MCF 10A (cell line): Measurements from ENCODE around the gene ACSL3. TPM values are rescaled to one million over a fixed set of nuclear protein-coding genes. Genes with fewer than 3 reads are reported as not detected.
"Not testable (repeated sequence)": the region's sequence is repeated elsewhere in the genome, so short reads cannot be mapped to it uniquely, and the experiment has no call there.

Experiments used
- BruUV-seq: library from RNA; stranded (reverse); fragments of 400-500 nt; replicated peaks from 2 replicates; lab custom pipeline; 2021; lab: Mats Ljungman, UMichigan
- CTCF ChIA-PET: fragments of 300-600 bp; sonication (Branson Sonifier 250); formaldehyde crosslinking; extraction: SDS; loops from one replicate; lab custom pipeline; 2021; ENCODE audit warnings: antibody characterized with exemption, inconsistent platforms; lab: Yijun Ruan, JAX
- POLR2A ChIA-PET: fragments of 300-600, 350-650 bp; sonication (Branson Sonifier 250); formaldehyde crosslinking; extraction: SDS; loops from one replicate; lab custom pipeline; 2020; ENCODE audit warnings: antibody characterized with exemption, inconsistent platforms; lab: Yijun Ruan, JAX
- DNase-seq: peaks from one replicate; pipeline ENCODE4 v3.0.0-alpha.2; 2018; ENCODE audit not compliant: unreplicated experiment
- H3K27ac Mint-ChIP-seq: one replicate; pipeline ENCODE4 v1.8.0; 2022; ENCODE audit warnings: mild to moderate bottlenecking, low read depth, mixed read lengths; ENCODE audit not compliant: unreplicated experiment
- H3K27me3 Mint-ChIP-seq: one replicate; pipeline ENCODE4 v1.8.0; 2022; ENCODE audit warnings: mixed read lengths; ENCODE audit not compliant: insufficient read depth, unreplicated experiment
- H3K36me3 Mint-ChIP-seq: one replicate; pipeline ENCODE4 v1.8.0; 2022; ENCODE audit warnings: mild to moderate bottlenecking, moderate library complexity, mixed read lengths; ENCODE audit not compliant: insufficient read depth, unreplicated experiment
- H3K4me1 Mint-ChIP-seq: one replicate; pipeline ENCODE4 v1.8.0; 2022; ENCODE audit warnings: mixed read lengths; ENCODE audit not compliant: insufficient read depth, unreplicated experiment
- H3K4me3 Mint-ChIP-seq: one replicate; pipeline ENCODE4 v1.8.0; 2022; ENCODE audit warnings: mild to moderate bottlenecking, moderate library complexity, mixed read lengths; ENCODE audit not compliant: unreplicated experiment
- H3K9me3 Mint-ChIP-seq: one replicate; pipeline ENCODE4 v1.8.0; 2022; ENCODE audit warnings: mixed read lengths; ENCODE audit not compliant: unreplicated experiment
- intact Hi-C: fragments of 100-400 bp; cut with micrococcal nuclease; formaldehyde crosslinking; loops from 2 replicates; pipeline ENCODE4 v1.14.1; 2022
- total RNA-seq: library from RNA; stranded (reverse); gene quantifications from 2 replicates; pipeline ENCODE4 v1.2.3, GENCODE V29; 2022
- TF ChIP-seq, protein P1 (sequence below): fragments of 200-600 bp; IDR thresholded peaks from one replicate; pipeline ENCODE4 v1.8.0; 2022; ENCODE audit warnings: antibody characterized with exemption, mild to moderate bottlenecking; ENCODE audit not compliant: unreplicated experiment

The ACSL3 gene
- total RNA-seq, 1 experiment from 2014 or later, result 183 TPM

DNA sequence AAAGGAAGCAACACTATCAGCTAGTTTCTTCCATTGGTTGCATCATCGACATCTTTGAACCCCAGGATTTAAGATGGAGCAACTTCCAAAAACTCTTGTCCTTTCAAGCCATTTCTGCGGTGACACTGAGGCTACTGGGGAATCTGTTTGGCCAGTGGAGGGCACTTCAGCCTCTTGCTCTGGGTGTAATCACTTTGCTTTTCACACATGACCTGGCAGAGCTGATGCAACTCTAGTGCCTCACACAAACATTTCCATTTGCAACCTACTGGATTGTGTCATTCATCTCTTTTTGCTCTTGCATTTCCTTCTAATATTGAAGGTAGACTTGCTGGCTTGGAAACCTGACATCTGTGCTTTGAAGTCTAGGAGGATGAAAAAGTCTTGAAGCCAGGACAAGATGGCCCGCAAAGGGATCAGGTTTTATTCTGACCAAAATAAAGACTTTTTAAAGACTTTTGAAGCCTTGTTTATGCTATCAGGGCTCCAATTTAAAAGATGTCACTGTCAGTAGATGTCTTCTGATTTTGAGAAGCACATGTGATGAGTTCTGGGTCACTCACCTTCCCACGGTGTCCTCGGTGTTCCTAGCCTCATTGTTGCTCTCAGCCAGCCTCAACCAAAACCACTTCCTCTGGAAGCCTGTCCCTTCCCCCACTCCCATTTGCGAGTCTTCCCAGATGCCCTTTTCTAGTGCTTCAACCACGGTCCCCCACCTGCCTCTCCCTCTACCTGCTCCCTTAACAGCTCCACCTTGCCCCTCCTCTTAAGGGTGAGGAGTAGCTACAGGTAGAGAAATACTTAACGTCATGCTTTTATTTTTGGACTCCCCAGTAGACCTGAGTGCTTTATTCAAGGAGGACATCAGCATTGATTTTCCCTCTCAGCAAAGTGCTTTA lies 121.4 kb downstream of the ACSL3 start:
- no peaks in the 10 kb centered on the region for H3K9me3 Mint-ChIP-seq
- no peak overlapping the region for H3K4me3 Mint-ChIP-seq
- peak; percentile 85 for DNase-seq
- intact Hi-C loops, result loop anchor here (1.0 to 10.0 kb wide), 5 partner anchors 119 to 883 kb away; partner anchors contain the start of gene SCG2
- TF ChIP-seq, protein P1, sequence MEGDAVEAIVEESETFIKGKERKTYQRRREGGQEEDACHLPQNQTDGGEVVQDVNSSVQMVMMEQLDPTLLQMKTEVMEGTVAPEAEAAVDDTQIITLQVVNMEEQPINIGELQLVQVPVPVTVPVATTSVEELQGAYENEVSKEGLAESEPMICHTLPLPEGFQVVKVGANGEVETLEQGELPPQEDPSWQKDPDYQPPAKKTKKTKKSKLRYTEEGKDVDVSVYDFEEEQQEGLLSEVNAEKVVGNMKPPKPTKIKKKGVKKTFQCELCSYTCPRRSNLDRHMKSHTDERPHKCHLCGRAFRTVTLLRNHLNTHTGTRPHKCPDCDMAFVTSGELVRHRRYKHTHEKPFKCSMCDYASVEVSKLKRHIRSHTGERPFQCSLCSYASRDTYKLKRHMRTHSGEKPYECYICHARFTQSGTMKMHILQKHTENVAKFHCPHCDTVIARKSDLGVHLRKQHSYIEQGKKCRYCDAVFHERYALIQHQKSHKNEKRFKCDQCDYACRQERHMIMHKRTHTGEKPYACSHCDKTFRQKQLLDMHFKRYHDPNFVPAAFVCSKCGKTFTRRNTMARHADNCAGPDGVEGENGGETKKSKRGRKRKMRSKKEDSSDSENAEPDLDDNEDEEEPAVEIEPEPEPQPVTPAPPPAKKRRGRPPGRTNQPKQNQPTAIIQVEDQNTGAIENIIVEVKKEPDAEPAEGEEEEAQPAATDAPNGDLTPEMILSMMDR, result peak; percentile 47
- POLR2A ChIA-PET, result interaction anchor here (0.6 to 1.2 kb wide), 4 partner anchors 12 to 254 kb away, joined by 3 to 5 read pairs (median 4); no protein-coding TSS in a partner anchor
- no TSS peak for BruUV-seq
- no peaks in the 10 kb centered on the region for H3K27me3 Mint-ChIP-seq
- peaks cover 17% of the 10 kb centered on the region for H3K4me1 Mint-ChIP-seq
- CTCF ChIA-PET, result interaction anchor here (0.6 to 3.1 kb wide), 17 partner anchors 10 to 819 kb away, joined by 3 to 18 read pairs (median 3); no protein-coding TSS in a partner anchor
- peak overlapping the region; percentile 25 for H3K27ac Mint-ChIP-seq
- peaks cover 7% of the 10 kb centered on the region for H3K36me3 Mint-ChIP-seq

DNA sequence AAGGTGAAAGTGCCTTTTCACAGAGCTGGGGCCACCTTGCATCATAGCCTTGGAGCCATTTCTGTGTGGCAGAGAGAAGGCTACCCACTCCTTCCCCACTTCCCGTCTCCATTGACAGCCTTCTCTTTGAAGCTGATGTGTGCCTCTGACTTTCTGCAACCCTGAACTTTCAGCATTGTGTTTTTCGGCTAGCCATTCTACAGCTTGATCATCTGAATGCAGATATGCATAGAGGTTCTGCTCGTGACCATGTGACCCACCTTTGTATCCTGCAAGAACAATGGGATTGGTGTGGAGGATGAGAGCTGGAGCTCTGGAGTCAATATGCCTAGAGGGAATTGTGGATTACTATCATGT lies 122.1 kb downstream of the ACSL3 start:
- intact Hi-C loops, result loop anchor here (1.0 to 10.0 kb wide), 5 partner anchors 118 to 882 kb away; partner anchors contain the start of gene SCG2
- ChIA-PET POLR2A (interaction anchor here (0.7 to 0.9 kb wide), 2 partner anchors 253 to 628 kb away, joined by 3 read pairs; no protein-coding TSS in a partner anchor), CTCF (interaction anchor here (0.6 to 1.5 kb wide), 13 partner anchors 10 to 818 kb away, joined by 3 to 5 read pairs (median 3); partner anchors contain the start of gene SCG2)
- DNase-seq, result no peak
- Mint-ChIP-seq H3K36me3 (peaks cover 7% of the 10 kb centered on the region), H3K27ac (peak overlapping the region; percentile 25), H3K4me1 (peaks cover 17% of the 10 kb centered on the region), H3K9me3 (no peaks in the 10 kb centered on the region), H3K27me3 (no peaks in the 10 kb centered on the region), H3K4me3 (no peak overlapping the region)
- no TSS peak for BruUV-seq
- TF ChIP-seq, protein P1, result no peak

DNA sequence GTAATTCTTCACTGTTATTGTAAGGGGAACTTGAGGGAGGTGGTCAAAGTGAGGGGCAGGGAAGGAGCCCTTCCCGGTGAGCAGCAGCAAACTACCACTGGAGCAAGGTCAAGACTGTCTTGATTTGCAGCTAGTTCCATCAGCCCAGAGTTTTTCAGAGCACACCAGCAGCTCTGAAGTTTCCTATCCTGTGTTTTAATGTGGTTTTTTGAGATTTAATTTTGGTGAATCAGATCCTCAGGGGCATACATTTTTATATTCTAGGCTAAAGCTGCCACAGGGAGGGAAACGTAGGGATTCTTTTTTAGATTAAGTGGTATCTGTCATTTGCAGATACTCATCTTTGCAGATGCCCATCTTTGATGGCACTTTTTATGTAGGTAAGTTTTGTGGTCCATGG lies 124.1 kb downstream of the ACSL3 start:
- Mint-ChIP-seq H3K4me3 (no peak overlapping the region), H3K4me1 (peaks cover 11% of the 10 kb centered on the region), H3K27me3 (no peaks in the 10 kb centered on the region), H3K9me3 (peaks cover 2% of the 10 kb centered on the region), H3K36me3 (no peaks in the 10 kb centered on the region), H3K27ac (no peak overlapping the region)
- no TSS peak for BruUV-seq
- POLR2A ChIA-PET, result no interaction called here
- TF ChIP-seq, protein P1, result no peak
- intact Hi-C loops, result loop anchor here (10.0 kb wide), 2 partner anchors 250 to 880 kb away; no protein-coding TSS in a partner anchor
- CTCF ChIA-PET, result interaction anchor here (0.6 to 1.2 kb wide), 3 partner anchors 8 to 461 kb away, joined by 3 read pairs; no protein-coding TSS in a partner anchor
- DNase-seq, result no peak

DNA sequence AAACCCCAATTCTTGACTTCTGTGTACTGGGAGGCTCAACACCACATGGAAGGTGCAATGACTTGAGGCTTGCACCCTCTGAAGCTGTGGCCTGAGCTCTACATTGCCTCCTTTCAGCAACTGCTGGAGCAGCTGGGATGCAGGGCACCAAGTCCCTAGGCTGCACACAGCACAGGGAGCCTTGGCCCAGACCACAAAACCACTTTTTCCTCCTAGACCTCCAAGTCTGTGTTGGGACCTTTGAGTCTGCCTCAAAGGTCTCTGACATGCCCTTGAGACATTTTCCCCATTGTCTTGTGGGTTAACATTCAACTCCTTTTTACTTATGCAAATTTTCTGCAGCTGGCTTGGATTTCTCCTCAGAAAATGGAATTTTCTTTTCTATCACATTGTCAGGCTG lies 128.6 kb downstream of the ACSL3 start:
- intact Hi-C loops, result loop anchor here (10.0 kb wide), 2 partner anchors 245 to 875 kb away; no protein-coding TSS in a partner anchor
- TF ChIP-seq, protein P1, result no peak
- H3K36me3 Mint-ChIP-seq, result no peaks in the 10 kb centered on the region
- no peak overlapping the region for H3K4me3 Mint-ChIP-seq
- peaks cover 8% of the 10 kb centered on the region for H3K4me1 Mint-ChIP-seq
- CTCF ChIA-PET, result no interaction called here
- peaks cover 7% of the 10 kb centered on the region for H3K9me3 Mint-ChIP-seq
- no TSS peak for BruUV-seq
- H3K27me3 Mint-ChIP-seq, result no peaks in the 10 kb centered on the region
- no peak overlapping the region for H3K27ac Mint-ChIP-seq
- POLR2A ChIA-PET, result no interaction called here
- no peak for DNase-seq

DNA sequence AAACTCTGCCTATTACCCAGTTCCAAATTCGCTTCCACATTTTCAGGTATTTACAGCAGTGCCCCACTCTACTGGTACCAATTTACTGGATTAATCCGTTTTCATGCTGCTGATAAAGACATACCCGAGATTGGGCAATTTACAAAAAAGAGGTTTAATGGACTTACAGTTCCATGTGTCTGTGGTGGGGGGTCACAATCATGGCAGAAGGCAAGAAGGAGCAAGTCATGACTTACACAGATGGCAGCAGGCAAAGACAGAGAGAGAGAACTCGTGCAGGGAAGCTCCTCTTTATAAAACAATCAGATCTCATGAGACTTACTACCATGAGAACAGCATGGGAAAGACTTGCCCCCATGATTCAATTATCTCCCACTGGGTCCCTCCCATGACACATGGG lies 129.4 kb downstream of the ACSL3 start:
- not testable (repeated sequence) for H3K27me3 Mint-ChIP-seq

More for the DNA sequence above, 129.4 kb downstream of the ACSL3 start:
- peaks cover 14% of the 10 kb centered on the region for H3K4me1 Mint-ChIP-seq
- intact Hi-C loops, DNase-seq, H3K4me3 Mint-ChIP-seq, BruUV-seq, H3K27ac Mint-ChIP-seq, H3K9me3 Mint-ChIP-seq, H3K36me3 Mint-ChIP-seq: not testable (repeated sequence)
- POLR2A ChIA-PET, result interaction anchor here (0.6 kb wide), 1 partner anchor 431 kb away, joined by 3 read pairs; no protein-coding TSS in a partner anchor
- CTCF ChIA-PET, result interaction anchor here (0.6 to 1.1 kb wide), 2 partner anchors 9 to 113 kb away, joined by 3 read pairs; no protein-coding TSS in a partner anchor
